CD4-positive, alpha-beta T cell treated with Interferon gamma for 1 hour (primary cell): ENCODE measurements around the gene AGTR1.
"Not testable (repeated sequence)": the region's sequence is repeated elsewhere in the genome, so short reads cannot be mapped to it uniquely, and the experiment has no call there.

Experiments used
- DNase-seq: peaks from one replicate; pipeline ENCODE4 v3.0.0-alpha.2; 2020

The AGTR1 gene

DNA sequence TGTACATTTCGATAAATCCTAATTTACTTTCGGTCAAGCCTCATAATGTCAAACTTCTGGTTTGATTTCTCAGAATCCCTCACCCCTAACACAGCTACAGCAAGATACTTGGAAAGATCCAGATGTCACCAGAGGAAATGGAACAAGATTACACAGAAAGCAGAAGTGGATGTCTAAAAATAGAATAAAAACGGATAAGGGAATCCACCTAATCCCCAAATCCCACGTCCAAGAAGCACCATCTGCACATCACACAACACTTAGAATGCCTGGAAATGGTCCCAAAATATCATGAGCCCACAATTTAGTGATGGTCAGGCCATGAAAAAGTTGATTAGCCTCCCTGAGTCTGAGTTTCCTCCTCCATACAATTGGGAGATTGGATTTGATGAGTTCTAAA, 61.7 kb downstream of the AGTR1 start:
- no peak for DNase-seq

- no peak for DNase-seq
Measured at GRCh38 chr3:148763156-148763680, 65.5 kb downstream of the AGTR1 start.

DNA sequence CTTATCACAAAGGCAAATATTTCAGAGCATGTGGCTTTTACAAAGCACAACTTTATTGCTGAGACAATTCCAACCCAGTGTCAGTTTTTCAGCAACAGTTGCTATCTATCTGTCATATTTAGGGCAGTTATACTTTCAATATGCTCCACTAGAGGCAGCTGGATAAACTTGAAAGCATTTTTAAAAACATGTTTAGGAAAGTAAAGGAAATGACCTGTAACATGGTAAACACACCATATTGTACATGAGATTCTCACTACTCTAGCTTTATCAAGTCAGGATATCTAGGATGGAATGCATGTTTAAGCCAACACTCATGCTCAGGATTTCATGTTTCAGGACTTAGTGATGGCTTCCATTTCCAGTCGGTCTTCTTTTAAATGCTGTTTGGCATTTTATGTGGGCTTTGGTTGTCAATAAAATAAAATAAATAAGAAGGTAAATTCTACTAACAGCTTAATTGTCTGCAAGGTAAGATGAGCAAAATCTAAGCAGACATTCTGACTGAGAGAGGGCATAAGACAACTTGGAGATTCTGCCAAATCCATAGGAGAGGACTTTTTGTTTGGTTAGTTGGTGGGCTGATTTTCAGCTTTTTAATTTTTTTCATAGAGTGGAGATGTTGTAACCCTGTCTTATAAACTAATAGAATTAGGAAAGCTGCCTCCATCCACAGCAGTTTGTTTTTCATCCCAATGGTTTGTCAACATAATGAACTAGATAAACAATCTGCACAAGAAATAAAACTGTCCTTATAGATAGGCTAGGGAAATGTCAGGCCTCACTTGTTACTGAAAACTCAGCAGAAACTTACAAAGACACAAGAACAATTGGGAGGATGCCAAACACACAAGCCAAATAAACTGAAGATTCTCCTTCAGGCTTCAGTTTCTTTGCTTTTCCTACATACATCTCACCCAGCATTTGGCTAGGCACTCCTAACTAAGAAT, 66.6 kb downstream of the AGTR1 start:
- DNase-seq, result no peak

DNA sequence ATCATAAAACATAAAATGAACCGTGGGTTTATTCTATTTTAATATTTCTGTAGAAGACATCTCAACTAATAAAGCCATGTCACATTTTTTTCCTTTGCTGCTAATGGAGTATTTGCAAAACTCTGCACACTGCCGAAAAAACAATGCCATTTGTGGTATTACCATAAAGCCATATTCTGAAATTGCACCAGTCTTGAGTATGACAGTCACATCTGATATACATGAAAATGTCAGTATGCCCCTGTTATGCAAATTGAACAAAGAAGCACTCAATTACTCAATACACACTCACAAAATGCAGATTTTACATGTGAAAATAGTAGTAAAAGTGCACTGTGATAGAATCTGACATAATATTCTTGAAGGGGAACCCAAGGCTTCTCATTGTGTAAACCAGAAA, 74.7 kb downstream of the AGTR1 start:
- no peak for DNase-seq

DNA sequence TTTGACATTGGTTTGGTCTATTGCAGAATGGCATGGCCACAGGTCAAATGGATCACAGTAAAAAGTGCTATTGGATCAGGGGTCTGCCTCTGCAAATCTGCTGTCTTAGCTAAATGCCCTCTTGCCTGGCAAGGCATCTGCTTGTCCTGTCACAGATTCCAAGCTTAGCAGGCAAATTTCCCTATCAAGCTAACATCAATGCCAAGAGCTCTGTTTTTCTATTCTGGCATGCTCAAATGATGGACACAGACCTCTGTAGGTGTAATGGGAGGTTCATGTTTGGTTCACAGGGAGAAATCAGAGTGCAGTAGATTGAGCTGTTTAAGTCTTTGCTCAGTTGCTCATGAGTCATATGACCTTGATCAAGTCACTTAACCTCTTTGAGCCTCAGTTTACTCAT, 75.1 kb downstream of the AGTR1 start:
- no peak for DNase-seq

DNA sequence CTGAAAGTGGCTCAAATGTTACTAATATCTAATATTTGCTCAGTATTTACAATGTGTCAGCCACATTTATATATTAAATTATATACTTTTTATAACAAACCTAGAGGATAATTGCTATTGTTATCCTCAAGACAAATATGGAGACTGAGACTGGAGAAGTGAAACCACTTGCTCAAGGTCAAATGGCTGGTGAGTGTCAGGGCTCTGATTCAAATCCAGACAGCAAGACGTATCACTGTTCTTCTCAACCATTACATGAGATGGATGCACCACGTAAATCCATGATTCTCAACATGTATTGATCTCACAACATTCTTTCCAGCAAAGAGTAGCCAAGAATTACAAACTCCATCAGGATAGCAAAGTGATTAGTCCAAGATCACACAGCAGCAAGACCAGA, 76.1 kb downstream of the AGTR1 start:
- DNase-seq, result no peak

DNA sequence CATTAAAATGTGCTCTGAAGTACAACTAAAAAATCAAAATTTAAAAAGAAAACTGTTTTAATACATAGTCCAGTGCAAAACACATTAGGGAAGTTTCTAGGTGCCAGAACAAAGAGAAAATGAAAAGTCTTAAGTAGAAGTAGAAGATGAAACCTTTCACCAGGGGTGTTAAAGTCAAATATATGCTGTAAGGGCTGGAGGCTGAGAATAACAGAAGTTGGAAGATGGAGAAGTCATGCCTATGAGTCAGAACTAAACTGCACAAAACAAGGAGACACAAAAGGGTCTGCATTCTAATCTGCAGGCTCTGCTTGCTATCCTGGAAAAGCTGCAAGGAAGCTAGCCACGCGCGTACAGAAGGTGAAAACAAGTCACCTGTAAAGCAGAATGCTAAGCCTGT, 81.2 kb downstream of the AGTR1 start:
- no peak for DNase-seq

- DNase-seq, result not testable (repeated sequence)
Measured at GRCh38 chr3:148785026-148785425, 87.3 kb downstream of the AGTR1 start.

- not testable (repeated sequence) for DNase-seq
Measured at GRCh38 chr3:148786159-148786558, 88.5 kb downstream of the AGTR1 start.

DNA sequence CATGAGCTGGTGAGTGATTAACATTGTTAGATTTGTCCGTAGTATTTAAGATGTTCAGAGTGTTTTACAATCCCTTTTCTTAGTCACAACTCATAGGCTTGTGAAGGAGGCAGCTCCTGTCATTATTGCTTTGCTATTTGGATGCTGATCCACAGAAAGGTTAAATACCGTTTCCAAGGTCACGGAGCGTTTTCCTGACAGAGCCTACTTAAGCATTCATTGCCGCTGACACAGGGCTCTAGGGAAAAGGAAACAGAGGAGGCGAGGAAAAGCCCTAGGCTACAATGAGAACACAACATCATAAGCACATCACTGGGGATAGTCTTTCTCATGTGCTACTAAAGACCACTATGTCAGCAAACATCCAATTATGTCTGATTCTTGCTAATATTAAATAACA, 91.4 kb downstream of the AGTR1 start:
- DNase-seq, result no peak

DNA sequence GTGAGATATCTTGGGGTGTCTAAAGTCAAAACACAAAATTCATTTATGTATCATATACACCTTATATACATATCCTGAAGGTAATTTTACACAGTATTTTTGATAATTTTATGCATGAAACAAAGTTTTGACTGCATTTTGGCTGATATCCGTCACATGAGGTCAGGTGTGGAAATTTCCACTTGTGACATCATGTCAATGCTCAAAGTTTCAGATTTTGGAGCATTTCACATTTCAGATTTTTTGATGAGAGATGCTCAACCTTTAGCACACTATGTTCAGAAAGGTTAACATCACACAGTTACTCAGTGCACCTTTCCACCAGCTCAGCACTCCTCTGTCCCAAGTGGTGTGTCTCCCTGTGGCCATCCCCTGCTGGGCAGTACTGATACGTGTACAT, 92.2 kb downstream of the AGTR1 start:
- no peak for DNase-seq

- DNase-seq, result no peak
Measured at GRCh38 chr3:148790370-148790769, 92.7 kb downstream of the AGTR1 start.

- DNase-seq, result no peak
Measured at GRCh38 chr3:148790851-148791735, 93.4 kb downstream of the AGTR1 start.

GRCh38 chr3:148791920-148792319, 94.2 kb downstream of the AGTR1 start:
- no peak for DNase-seq

DNA sequence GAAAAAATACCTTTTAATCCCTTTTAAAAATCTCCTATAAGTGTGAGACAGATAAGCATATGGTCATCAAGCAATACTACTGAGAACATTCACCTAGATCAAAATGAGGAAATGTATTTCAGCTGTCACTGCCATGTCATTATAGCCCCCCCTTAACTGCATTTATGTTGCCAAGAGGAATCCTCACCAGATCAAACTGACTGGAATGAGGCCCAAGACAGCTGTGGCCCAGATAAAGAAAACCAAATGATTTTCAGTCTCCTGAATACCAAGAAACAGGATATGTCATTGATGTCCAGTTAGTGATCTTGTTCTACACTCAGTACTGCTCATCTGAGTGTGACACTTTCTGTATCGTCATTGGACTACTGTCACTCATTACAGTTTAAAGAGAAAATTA, 94.8 kb downstream of the AGTR1 start:
- no peak for DNase-seq
